Osteocyte (in vitro differentiated cells): ENCODE results near the gene SMARCA4. TPM values are rescaled to one million over a fixed set of nuclear protein-coding genes. Genes with fewer than 3 reads are reported as not detected.

ENCODE experiments used
- DNase-seq: peaks from one replicate; pipeline ENCODE4 v3.0.0; 2021; ENCODE audit warnings: mixed read lengths; ENCODE audit not compliant: unreplicated experiment; ENCODE audit errors: extremely low spot score
- H3K27ac Mint-ChIP-seq: one replicate; pipeline ENCODE4 v1.8.0; 2021; ENCODE audit warnings: mild to moderate bottlenecking, mixed read lengths; ENCODE audit not compliant: unreplicated experiment
- H3K27me3 Mint-ChIP-seq: one replicate; pipeline ENCODE4 v1.8.0; 2021; ENCODE audit warnings: mixed read lengths; ENCODE audit not compliant: unreplicated experiment
- H3K36me3 Mint-ChIP-seq: one replicate; pipeline ENCODE4 v1.8.0; 2021; ENCODE audit warnings: mixed read lengths; ENCODE audit not compliant: unreplicated experiment
- H3K4me1 Mint-ChIP-seq: one replicate; pipeline ENCODE4 v1.8.0; 2021; ENCODE audit warnings: mixed read lengths; ENCODE audit not compliant: unreplicated experiment
- H3K4me3 Mint-ChIP-seq: one replicate; pipeline ENCODE4 v1.8.0; 2021; ENCODE audit warnings: mild to moderate bottlenecking, moderate library complexity, mixed read lengths; ENCODE audit not compliant: unreplicated experiment
- H3K9me3 Mint-ChIP-seq: one replicate; pipeline ENCODE4 v1.8.0; 2021; ENCODE audit warnings: mixed read lengths; ENCODE audit not compliant: unreplicated experiment
- total RNA-seq: library from RNA; stranded (reverse); gene quantifications from 2 replicates; pipeline ENCODE4 v1.2.1, GENCODE V29; 2021
- TF ChIP-seq, protein P1 (sequence below): fragments of 200-600 bp; sonication (generic); IDR thresholded peaks from 2 replicates; pipeline ENCODE4 v1.5.0; 2021; ENCODE audit warnings: antibody characterized with exemption, mild to moderate bottlenecking, moderate library complexity

Gene SMARCA4
- total RNA-seq, 1 donor from 2014 or later: 131 TPM

DNA sequence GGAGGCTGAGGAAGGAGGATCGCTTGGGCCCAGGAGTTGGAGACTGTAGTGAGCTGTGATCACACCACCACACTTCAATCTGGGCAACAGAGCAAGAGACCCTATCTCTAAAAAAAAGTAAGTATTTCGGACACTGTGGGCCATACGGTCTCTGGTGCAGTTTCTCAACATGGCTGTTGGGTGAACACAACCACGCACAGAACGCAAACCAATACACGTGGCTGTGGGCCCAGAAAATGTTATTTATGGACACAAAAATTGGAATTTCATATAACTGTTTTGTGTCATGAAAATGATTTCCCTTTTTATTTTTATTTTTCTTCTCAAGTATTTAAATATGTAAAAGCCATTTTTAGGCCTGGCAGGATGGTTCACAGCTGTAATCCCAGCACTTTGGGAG is 147.9 kb downstream of the SMARCA4 start:
- DNase-seq: no peak
- Mint-ChIP-seq H3K9me3 (no peaks in the 10 kb centered on the region), H3K4me3 (no peak overlapping the region)

DNA sequence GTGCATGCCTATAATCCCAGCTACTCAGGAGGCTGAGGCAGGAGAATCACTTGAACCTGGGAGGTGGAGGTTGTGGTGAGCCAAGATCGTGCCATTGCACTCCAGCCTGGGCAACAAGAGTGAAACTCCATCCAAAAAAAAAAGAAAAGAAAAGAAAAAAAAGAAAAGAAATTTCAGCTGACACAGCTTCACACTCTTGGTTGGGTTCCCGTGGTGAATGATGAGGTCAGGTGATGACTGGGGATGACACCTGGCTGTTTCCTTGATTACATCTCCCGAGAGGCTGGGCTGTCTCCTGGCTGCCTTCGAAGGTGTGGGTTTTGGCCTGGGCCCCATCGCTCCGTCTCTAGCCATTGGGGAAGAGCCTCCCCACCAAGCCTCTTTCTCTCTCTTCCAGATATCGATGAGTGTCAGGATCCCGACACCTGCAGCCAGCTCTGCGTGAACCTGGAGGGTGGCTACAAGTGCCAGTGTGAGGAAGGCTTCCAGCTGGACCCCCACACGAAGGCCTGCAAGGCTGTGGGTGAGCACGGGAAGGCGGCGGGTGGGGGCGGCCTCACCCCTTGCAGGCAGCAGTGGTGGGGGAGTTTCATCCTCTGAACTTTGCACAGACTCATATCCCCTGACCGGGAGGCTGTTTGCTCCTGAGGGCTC is 150.4 kb downstream of the SMARCA4 start:
- Mint-ChIP-seq H3K9me3 (no peaks in the 10 kb centered on the region), H3K36me3 (peaks cover 46% of the 10 kb centered on the region), H3K27me3 (no peaks in the 10 kb centered on the region), H3K4me3 (no peak overlapping the region), H3K4me1 (no peaks in the 10 kb centered on the region), H3K27ac (no peak overlapping the region)
- DNase-seq: no peak
- TF ChIP-seq, protein P1, sequence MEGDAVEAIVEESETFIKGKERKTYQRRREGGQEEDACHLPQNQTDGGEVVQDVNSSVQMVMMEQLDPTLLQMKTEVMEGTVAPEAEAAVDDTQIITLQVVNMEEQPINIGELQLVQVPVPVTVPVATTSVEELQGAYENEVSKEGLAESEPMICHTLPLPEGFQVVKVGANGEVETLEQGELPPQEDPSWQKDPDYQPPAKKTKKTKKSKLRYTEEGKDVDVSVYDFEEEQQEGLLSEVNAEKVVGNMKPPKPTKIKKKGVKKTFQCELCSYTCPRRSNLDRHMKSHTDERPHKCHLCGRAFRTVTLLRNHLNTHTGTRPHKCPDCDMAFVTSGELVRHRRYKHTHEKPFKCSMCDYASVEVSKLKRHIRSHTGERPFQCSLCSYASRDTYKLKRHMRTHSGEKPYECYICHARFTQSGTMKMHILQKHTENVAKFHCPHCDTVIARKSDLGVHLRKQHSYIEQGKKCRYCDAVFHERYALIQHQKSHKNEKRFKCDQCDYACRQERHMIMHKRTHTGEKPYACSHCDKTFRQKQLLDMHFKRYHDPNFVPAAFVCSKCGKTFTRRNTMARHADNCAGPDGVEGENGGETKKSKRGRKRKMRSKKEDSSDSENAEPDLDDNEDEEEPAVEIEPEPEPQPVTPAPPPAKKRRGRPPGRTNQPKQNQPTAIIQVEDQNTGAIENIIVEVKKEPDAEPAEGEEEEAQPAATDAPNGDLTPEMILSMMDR: no peak

More for the DNA sequence above, 147.9 kb downstream of the SMARCA4 start:
- H3K27me3 Mint-ChIP-seq: no peaks in the 10 kb centered on the region
- peaks cover 39% of the 10 kb centered on the region for H3K36me3 Mint-ChIP-seq
- TF ChIP-seq, protein P1: no peak
- H3K27ac Mint-ChIP-seq: no peak overlapping the region
- H3K4me1 Mint-ChIP-seq: no peaks in the 10 kb centered on the region

DNA sequence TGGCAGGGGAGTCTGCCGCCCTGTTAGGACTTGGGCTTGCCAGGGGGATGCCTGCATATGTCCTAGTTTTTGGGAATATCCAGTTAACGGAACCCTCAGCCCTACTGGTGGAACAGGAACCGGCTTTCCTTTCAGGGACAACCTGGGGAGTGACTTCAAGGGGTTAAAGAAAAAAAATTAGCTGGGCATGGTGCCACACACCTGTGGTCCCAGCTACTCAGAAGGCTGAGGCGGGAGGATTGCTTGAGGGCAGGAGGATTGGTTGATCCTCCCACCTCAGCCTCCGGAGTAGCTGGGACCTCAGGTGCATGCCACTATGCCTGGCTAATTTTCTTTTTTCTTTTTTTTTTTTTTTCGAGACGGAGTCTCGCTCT is 150.9 kb downstream of the SMARCA4 start:
- DNase-seq: no peak
- Mint-ChIP-seq H3K4me1 (no peaks in the 10 kb centered on the region), H3K27me3 (no peaks in the 10 kb centered on the region), H3K4me3 (no peak overlapping the region), H3K36me3 (peaks cover 47% of the 10 kb centered on the region), H3K27ac (no peak overlapping the region), H3K9me3 (no peaks in the 10 kb centered on the region)
- TF ChIP-seq, protein P1: no peak

Other genes starting within 250 kb of the SMARCA4 start
- gene DNM2, start 243.0 kb upstream of the SMARCA4 start, total RNA-seq: 157 and 163 TPM in 2 replicates
- 33.6 and 35.5 TPM in 2 replicates for gene TMED1, start 124.8 kb upstream of the SMARCA4 start, total RNA-seq
- 0.27 TPM in 1 of 2 replicates, not detected in the other for gene C19orf38, start 112.6 kb upstream of the SMARCA4 start, total RNA-seq
- gene CARM1, start 89.5 kb upstream of the SMARCA4 start, total RNA-seq: 66.7 and 70.8 TPM in 2 replicates
- 68.4 and 79.5 TPM in 2 replicates for gene YIPF2, start 32.4 kb upstream of the SMARCA4 start, total RNA-seq
- gene TIMM29, start 32.2 kb upstream of the SMARCA4 start, total RNA-seq: 25.7 and 25.8 TPM in 2 replicates
- gene LDLR, start 128.4 kb downstream of the SMARCA4 start, total RNA-seq: 75.4 and 96.9 TPM in 2 replicates
- 11.9 and 13.5 TPM in 2 replicates for gene SPC24, start 194.8 kb downstream of the SMARCA4 start, total RNA-seq
- gene KANK2, start 236.5 kb downstream of the SMARCA4 start, total RNA-seq: 386 and 387 TPM in 2 replicates